HG03039 (cell line): Measurements from ENCODE around the gene ERBIN.
"Not testable (repeated sequence)": the region's sequence is repeated elsewhere in the genome, so short reads cannot be mapped to it uniquely, and the experiment has no call there.

Source experiments
- ATAC-seq: cut with Tn5 transposase; IDR thresholded peaks from one replicate; pipeline ENCODE4 v1.9.1; 2021; ENCODE audit warnings: mild to moderate bottlenecking, moderate library complexity; ENCODE audit not compliant: unreplicated experiment

The ERBIN gene

DNA sequence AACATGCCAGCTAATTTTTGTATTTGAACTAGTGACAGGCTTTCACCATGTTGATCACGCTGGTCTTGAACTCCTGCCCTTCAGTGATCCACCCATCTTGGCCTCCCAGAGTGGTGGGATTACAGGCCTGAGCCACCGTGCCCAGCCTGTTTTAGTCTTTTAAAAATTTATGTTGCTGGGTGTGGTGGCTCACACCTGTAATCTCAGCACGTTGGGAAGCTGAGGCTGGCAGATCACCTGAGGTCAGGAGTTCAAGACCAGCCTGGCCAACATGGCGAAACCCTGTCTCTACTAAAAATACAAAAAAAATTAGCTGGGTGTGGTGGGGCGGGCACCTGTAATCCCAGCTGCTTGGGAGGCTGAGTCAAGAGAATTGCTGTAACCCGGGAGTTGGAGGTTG, 10.7 kb upstream of the ERBIN start:
- ATAC-seq, result not testable (repeated sequence)

DNA sequence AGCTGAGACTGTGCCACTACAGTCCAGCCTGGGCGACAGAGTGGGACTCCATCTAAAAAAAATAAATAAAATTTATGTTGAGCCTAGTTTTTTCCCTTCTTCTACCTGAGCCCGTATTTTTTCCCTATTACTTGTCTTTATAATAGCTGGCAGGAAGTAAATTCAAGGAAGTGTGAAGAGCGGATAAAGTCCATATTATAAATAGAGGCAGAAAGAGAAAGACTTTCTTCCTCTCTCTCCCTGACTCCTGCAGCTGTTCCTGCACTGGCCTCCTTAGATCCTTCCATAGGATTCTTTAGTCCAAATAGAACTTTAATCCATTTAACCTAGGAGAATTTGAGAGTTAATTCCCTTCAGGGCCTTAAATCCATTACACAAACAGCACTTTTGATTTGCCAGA, 10.3 kb upstream of the ERBIN start:
- ATAC-seq, result no peak

DNA sequence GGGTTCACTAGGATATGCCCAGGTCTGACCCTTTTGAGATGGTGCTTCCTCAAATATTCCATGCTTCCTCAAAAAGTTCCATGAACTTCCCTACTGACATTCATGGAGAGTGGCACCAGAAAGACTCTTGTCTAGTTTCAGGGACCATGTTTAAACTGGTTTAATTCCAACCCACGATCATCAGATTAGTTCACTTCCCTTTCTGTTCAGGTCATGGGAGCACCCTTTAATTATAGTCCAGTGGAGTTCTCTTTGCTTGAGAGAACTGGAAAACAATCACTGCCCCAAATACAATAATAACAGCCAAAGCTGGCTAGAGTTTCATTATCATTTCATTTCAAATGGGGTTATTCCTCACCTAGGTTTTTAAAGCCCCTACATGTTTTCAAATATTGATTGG, 9.7 kb upstream of the ERBIN start:
- no peak for ATAC-seq

DNA sequence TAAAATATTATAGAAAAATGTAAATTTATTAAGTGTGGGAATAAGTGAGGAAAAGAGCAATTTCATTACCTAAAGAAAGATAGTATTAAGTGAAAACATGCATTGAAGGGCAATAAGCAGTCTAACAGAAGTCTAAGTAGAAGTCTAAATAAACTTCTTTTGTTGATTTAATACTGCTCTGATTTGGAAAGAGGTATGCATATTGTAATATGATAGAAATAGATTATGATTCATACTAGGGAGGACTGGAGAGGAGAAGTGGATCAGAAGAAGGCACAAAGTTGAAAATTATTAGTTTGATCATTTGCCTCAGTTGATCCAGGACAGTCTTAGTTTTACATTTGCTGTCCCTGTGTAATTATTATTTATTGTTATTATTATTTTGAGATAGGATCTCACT, 6.6 kb upstream of the ERBIN start:
- ATAC-seq, result no peak

DNA sequence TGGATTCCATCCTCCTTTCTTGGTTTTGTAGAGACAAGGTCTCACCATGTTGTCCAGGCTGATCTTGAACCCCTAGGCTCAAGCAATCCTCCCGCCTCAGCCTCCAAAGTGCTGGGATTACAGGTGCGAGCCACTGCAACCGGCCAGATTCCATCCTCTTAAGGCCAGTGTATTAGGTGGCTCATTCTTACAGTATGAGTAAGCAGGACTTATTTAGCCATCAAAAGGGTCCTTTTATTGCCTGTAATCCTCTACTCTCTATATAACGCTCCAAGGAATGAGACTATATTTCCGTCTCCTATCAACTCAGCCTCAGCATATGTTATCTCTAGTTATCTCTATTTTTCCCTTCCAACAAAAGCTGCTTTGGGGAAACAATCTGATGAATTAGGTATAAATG, 3.0 kb upstream of the ERBIN start:
- no peak for ATAC-seq

DNA sequence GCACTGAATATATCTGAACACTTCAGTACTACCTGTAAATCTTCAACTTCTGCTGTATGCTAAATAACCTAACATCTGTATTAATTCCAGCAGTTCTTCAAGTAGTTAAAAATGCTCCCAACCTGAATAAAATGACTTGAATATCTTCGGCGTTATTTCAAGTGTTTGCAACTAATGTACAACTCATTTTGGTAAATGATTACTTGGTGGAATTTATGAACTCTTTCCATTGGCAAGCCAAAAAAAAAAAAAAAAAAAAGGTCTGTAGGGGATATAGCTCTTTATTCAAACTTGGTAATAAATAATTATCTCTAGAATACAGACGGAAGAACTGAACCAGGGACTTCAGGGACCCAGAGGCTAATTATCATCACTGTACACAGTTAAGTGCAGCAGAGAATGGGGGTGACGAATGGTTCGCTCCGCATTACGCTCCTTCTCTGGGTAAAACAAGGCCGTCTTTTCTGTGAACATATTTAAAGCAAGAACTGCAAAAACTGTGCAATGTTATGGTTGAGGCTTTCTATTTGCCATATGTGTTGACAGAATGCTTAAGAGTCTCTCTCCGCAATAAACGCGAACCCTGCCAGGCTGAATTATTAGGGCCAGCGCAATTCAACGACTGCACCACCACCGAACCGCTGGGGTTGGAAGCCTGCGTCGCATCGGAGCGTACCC, 1.9 kb upstream of the ERBIN start:
- ATAC-seq, result peak; percentile 1

DNA sequence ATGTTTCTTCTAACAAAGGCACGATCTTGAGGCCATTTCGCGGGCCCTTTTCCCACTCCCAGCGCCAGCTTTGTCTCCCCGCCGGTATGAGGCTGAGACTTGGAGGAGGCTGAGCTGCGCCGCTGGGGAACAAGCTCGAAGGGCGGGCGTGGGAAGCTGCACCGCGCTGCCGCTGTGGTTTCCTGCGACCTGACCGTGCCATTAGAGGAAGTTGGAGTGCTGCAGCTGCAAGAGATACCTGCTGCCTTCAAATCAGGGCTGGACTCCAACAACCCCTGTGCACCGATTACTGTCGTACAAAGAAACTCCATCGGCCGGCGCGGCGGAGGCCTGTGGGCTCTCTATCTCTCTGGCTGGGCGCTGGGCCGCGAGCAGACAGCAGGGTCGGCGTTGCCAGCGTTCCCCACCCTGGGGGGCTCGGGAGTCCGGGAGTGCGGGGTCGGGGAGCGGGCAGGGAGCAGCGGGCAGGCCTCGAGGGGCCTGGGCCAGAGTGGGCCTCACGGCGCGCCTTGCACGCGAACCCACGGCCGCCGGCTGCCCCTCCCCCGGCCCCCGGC, 1.3 kb upstream of the ERBIN start:
- ATAC-seq, result peak; percentile 44

DNA sequence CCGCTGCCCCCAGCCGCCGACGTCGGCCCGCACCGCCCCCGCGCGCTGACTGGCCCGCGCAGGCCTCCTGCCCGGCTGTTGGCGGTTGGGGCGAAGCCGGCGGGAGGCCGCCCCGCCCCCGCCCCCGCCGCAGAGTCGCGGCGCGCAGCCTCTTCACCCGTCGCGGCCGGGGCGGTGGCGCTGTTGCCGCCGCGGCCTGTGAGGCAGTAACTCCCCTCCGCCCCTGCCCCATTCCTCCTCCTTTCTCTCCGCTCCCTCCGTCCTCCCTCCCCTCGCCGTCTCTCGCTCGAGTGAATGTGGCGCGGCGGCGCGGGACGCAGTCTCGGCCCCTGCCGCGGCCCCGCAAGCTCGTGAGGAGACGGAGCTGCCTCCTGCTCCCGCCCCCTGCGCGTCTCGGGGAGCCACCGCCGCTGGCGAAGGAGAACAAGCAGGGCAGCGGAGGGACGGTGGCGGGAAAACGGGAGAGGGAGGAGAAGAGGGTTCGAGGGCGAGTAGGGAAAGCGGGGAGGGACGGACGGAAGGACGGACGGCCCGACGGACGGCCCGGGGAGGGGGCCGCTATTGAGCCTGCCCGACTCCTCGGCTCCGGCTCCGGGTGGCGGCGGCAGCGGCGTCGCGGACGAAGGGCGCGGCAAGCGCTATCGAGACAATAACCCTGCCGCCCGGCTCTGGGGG, 637 bp upstream of the ERBIN start:
- peak; percentile 55 for ATAC-seq

DNA sequence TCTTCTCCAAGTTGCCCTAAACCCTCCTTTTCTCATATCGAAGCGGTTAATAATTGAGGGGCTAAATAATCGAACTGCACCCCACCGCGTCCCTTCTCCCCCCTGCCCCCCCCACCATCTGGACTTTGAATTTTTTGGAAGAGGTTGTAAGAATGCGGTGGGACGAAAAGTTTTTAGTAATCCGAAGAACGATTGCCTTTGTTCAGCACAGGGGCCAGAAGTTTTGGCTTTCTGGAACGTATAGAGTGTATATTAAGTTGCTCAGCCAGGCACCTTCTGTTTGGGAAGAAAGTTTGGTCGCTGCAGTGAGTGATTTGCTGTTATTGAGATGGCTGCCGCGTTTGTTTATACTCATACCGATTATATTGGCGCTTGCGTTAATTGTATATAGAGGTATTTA, 518 bp downstream of the ERBIN start:
- ATAC-seq, result no peak

DNA sequence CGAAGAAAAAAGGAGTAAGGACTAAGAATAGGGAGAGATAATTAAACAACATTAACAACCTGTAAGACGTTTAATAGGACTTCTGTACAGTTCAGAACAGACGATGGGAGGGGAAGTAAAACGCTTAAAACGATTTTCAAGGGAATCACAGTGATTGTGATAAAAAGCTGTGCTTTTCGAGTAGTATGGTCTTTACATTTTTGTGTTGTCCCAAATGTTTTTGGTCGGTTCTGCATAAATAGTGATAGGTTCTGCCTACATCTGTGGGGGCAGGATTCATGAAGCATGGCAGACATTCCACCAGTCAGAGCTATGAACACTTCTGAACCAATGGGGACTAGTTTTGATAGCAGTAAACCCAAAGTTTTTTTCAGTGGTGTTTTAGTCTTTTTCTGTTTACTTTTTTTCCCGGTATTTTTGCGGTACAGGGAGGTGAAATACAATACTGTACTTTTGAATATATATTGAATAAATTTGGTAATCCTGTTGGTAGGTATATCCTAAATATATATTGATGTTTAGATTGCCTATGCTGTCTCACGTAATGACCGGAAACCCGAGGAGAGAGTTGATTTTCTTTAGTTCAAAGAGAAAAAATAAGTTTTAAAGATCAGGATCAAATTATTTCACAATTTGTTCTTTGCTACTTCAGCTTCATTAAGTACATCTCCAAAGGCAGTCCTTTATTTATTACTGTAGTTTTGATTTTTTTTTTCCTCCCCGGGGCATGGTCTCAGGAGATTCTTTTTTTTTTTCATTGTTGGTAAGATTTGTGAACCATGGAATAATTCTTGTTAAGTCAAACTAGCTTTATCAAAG, 1.3 kb downstream of the ERBIN start:
- ATAC-seq, result peak; percentile 17

DNA sequence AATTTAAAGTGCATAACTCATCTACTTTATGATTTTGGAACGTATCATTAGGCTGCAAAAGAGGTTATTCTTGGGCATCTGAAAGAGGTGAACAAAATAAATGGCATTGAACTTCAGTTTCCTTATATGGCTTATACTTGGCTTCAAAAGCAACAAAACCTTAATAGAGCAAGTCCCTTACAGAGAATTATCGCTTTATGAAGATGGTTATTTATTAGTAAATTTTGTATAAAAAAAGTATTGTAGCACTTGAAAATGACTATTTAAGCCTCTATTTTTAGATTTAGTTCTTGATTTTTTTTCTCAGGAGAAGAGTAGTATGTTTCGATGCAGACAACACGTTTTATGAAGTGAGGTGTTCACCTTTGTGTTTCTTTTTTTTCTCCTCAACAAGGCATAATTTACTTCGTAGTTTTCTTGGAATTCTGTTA, 2.0 kb downstream of the ERBIN start:
- ATAC-seq, result no peak

DNA sequence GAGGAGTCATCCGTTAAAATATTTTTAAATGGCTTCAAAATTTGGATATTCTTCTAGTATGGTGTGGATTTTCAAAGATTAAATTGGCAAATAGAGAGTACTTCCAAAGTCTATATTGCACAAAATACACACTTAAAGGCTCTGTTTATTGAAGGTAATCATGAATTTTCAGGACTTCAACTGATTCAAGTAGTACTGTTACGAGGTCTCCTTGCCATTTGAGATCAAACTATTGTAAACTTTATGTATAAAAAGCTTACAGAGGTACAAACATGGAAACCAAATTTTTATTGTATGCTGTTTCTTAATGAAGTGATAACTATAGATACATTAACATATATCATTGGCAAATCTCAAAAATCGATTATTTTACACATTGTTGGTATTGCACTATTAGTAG, 2.5 kb downstream of the ERBIN start:
- no peak for ATAC-seq

DNA sequence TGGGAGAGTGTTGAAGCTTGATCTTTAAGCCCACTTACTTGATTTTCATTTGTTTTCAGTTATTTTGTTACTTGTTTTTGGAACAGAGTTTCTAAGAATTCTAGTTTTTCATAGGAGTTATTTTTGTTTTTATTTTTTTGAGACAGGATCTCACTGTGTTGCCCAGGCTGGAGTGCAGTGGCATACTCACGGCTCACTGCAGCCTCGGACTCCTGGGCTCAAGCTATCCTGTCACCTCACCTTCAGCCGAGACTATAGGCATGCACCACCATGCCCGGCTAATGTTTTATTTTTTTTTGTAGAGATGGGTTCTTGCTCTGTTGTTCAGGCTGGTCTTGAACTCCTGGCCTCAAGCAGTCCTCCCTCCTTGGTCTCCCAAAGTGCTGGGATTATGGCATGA, 6.3 kb downstream of the ERBIN start:
- ATAC-seq, result no peak

DNA sequence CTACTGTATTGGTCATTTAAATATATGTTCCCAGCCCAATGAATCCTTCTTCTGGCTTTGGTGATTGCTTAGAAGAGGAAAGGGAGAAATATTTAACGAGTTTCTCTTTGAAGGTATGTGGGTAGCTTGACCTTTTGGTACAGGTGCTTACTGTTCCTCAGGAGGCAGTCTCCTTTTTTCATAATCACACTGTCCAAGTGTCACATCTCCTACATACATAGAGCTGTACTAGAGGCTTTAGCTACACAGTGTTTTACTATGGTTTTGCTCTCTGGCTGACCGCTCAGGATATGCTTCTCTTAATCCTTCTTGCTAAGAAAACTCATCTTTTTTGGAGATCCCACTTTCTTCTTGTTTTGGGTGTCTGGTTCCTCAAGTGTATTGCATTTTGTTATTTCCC, 6.9 kb downstream of the ERBIN start:
- ATAC-seq, result no peak

DNA sequence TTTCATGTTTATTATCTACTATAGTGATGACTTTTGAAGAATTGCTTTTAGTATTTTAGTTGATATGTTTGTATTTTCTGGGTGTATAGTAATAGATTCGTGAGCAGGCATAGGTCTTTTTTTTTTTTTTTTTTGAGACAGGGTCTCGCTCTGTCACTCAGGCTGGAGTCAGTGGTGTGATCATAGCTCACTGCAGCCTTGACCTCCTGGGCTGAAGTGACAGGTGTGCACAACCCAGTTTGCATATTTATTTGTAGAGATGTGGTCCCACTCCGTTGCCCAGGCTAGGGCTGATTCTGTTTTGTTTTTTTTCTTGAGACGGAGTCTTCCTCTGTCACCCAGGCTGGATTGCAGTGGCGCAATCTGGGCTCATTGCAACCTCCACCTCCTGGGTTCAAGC, 11.9 kb downstream of the ERBIN start:
- peak; percentile 65 for ATAC-seq

DNA sequence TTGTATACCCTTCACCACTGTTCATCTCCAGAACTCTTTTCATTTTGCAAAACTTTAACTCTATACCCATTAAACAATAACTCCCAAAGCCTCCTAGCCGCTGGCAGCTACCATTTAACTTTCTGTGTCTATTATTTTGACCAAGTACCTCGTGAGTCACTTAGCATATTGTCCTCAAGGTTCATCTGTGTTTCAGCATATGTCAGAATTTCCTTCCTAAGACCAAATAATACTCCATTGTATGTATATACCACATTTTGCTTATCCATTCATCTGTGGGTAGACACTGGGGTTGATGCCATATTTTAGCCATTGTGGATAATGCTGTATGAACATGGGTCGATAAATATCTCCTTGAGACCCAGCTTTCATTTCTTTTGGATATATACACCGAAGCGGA, 17.4 kb downstream of the ERBIN start:
- ATAC-seq, result no peak

DNA sequence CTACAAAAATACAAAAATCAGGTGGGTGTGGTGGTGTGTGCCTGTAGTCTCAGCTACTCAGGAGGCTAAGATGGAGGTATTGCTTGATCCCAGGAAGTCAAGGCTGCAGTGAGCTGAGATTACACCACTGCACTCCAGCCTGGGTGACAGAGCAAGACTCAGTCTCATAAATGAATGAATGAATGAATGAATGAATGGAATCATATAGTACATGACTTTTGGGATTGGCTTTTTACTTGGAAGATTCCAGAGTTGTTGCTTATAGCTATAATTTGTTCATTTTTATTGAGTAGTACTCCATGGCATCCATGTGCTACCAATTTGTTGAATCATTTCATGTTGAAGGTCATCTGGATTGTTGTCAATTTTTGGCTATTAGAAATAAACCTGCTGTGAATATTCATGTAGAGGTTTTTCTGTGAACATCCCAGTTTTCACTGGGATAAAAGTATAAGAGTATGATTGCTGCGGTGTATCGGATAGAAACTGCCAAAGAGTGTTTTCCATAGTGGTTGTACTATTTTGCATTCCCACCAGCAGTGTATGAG, 19.9 kb downstream of the ERBIN start:
- ATAC-seq, result no peak

DNA sequence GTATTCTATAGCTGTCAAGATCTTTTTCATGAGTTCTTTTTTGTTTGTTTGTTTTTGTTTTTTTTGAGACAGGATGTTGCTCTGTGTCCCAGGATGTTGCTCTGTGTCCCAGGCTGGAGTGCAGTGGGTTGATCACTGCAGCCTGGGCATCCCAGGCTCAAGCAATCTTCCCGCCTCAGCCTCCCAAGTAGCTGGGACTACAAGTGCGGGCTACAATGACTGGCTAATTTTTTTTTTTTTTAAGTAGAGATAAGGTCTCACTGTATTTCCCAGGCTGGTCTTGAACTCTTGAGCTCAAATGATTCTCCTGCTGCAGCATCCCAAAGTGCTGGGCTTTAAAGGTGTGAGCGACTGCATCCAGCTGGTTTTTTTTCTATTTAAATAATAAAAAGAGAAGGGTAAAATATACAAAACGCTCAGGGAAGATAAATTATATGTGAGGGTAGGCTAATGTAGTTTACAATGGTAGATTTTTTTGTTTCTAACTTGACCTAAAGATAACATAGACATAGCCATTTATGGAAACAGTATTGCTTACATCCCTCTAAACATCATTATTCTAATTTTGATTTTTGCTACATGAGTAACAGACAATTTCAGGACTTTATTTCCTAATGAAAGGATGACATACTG, 21.9 kb downstream of the ERBIN start:
- ATAC-seq, result no peak

DNA sequence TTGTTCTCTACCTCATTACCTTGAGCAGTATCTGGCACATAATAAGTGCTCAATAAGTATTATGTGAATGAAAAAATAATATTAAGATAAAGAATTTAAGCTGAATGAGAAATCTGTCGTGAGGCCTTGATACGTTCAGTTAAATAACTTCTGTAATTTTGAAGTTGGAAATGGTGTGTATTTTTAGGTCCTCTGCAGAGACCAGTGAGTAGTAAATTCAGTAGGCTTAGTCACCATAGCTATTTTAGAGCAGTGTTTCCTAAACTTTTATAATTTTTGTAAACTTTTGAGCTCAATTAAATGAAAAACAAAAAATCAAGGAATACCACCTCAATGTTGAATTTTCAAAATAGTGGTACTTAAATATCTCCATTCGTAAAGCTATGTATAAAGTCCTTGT, 25.0 kb downstream of the ERBIN start:
- ATAC-seq, result no peak

DNA sequence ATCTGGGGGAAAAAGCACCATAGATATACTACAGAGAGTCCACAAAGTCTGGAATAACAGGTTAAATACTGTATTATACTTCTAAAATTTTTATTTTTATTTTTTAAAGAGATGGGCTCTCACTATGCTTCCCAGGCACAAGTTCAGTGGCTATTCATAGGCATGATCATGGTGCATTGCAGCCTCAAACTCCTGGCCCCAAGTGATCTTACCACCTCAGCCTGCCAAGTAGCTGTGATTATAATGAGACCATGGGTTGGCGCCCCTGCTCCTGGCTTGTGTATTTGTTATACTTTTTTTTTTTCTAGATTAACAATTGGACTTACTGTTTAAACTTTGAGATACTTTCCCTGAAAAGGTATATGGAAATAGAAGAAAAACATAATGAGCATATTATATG, 25.9 kb downstream of the ERBIN start:
- ATAC-seq, result no peak

DNA sequence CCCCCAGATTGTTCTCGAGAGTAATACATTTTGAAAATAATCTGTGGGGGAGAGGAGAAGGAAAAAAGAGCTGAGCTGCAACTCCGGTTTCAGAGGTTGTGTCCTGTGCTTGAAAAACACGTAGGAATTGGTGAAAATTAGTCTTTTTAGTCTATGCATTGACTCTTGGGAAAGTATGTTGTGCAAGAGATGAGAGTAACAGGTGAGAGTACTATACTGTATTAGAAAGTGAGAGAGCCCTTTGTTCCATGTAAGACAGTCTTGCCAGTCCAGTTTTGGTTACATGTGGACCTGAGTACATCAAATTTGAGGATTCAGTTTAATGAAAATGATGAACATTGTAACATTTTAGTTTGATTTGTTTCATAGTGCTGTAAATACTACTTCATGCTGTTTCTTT, 27.8 kb downstream of the ERBIN start:
- ATAC-seq, result no peak
